CD1c-positive myeloid dendritic cell (primary cell): Measurements from ENCODE around the gene HABP2.

Experiments
- DNase-seq: peaks from one replicate; pipeline ENCODE4 v3.0.0-alpha.2; 2016; ENCODE audit errors: extremely low spot score

The HABP2 gene

DNA sequence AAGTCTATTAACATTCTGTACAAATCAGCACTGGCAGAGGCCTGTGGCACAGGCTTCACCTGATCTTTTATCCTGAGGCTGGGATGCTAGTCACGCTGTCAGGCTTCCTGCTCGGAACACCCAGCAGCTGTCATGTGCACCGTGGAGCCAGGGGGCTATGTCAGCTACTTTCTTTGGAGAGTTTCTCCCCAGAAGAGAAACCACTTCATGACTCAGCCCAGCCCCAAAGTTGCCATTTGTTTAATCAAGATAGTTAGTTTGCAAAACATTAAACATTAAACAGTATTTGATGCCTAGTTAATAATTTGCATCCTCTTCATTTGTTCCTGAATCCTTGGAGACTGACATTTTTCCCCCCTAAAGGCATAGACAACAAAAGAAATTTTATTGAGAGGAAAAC is at the start of gene HABP2:
Gene HABP2 (plus strand): TSS at position 353 of the 400 bp plus-strand sequence. CDS start 69 bp downstream, outside the sequence.
- no peak for DNase-seq

DNA sequence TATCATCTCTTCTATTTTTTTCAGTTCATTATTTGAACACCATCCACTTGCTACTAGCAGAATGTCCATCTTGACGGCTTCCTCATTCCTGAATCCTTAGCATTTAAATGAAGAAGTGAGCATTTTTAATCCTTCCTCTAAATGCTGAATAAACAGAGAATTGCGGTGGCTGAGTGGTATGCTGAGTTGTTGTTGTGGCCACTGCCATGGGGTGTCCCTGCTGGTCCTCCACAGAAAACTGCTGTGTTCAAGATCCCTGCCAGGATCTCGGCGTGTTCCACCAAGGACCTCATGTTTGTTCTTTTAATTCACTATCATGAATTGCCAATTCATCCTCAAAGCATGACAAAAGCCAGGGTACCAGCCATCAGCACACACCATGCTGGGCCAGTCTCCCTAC is 48.9 kb upstream of the HABP2 start:
- DNase-seq: peak; percentile 71

DNA sequence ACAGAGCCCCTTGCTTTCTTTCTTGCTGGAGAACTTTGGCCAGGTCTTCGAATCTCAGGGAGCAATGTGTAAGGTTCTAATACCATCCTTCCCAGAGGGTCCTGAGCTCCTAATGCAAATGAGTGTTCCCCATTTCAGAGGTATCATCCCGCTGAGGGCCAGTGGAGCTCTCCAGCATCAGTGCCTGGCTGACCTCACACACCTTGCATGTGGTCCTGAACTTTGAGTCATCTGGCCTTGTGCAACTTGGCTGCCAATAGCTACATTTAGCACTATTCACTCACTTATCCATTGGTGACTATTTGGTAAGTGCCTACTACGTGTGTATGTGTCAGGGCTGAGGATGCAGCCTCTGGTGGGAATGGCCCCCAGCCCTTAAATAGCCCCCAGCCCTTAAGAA is 48.4 kb upstream of the HABP2 start:
- DNase-seq: no peak

DNA sequence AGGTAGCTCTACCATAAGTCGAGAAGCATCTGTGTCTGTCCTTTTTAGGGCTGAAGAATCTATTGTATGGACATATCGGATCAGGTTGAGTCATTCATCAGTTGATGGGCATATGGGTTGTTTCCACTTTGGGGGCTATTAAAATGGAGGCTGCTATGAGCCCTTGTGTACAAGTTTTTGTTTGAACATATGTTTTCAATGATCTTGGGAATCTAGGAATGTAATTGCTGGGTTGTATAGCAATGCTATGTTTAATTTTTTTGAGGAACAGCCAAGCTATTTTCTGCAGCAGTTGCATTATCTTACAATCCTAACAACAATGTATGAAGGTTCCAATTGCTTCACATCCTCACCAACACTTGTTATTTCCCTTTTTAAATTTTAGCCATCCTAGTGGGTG is 46.4 kb upstream of the HABP2 start:
- DNase-seq: no peak

DNA sequence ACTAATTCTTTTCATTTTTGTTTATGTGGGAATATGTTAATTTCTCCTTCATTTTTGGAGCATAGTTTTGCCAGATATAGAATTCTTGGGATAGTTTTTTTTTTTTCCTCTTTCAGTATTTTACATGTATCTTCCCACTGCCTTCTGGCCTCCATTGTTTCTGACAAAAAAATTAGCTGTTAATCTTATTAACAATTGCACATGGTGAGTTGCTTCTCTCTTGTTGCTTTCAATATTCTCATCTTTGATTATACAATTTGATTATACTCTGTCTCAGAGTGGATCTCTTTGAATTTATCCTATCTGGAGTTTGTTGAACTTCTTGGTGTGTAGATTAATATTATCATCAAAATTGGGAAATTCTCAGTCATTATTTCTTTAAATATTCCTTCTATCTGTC is 41.4 kb upstream of the HABP2 start:
- DNase-seq: no peak

DNA sequence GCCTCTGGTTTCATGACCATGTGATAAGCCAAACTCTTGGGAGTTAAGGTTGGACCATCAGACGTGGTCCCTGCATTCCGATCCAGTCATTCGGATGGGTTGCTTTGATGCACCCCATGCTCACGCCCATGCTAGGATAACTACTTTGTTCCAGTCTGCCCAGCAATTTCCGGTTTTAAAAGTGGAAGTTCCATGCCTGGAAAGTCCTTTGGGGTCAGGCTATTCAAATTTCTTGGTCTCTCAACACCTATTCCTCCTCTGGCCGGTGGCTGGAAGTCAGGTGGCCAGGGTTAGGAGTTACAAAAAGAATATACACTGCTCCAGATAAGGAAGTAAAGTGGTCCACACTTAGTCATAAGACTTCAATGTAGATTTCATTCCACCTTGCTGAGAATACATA is 37.7 kb upstream of the HABP2 start:
- DNase-seq: no peak

DNA sequence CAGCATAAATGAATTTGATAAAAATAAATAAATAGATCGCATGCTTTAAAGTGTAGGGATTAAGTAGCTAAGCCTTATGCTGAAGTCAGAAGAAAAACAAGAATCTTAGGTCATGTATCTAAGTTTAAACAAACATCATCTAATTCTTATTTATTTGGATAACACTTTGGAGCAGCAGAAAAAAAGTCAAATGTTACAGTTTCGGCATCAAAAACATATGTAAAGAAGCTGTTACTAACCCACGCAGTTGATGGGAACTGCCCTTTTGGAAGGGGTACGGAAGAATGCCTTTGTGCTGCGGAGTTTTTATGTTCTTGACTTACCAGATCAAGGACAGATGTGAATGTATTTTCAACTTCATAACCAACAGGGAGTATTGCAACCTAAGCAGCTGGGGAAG is 37.3 kb upstream of the HABP2 start:
- no peak for DNase-seq

DNA sequence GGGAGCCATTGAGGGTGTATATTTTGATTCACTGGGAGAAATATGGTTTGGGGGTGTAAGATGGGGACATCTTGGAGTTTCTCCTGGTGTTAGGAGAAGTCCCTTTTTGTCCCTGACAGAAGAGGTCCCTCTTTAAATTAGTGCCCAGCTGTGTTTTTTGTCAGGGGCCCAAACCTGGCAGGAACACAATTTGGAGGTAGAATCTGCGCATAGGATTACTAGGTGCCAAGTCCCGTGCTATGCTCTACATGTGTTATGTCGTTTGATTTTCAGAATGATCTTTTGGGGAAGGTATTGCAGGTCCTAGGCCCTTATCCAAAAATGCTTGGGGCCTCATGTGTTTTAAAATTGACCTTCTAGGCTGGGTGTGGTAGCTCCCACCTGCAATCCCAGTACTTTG is 36.8 kb upstream of the HABP2 start:
- DNase-seq: no peak

DNA sequence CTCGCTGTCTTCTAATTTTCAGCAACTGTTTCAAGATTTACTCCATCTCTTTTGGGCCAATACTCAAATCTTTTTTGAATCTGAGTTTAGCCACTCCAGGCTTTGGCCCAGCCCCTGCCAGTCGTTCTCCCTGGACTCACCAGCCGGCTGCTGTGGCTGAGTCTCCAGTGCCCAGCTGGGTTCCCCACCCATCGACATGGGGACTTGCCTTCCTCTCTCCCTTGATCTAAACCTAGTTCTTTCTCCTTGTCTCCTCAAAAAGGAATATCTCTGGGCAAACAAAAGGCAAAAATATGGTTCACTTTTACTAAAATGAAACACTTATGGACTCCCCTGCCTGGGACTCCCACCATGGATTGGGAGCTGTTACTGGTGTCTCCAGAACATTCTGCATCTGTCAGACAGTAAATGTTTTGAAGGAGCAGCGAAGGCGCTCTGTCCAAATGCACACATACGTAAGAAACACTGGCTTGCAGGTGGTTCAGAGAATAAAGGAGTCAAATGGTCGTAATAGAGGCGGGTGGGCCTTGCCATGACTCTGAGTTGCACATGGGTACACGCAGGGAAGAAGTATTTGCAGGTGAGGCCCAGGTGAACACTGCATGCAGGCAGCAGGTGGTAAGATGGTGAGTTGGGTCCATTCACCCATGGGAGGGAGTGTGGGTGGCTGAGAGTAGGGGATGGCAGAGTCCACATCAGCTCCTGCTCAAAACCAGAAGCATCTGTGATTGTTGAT is 35.5 kb upstream of the HABP2 start:
- DNase-seq: no peak

DNA sequence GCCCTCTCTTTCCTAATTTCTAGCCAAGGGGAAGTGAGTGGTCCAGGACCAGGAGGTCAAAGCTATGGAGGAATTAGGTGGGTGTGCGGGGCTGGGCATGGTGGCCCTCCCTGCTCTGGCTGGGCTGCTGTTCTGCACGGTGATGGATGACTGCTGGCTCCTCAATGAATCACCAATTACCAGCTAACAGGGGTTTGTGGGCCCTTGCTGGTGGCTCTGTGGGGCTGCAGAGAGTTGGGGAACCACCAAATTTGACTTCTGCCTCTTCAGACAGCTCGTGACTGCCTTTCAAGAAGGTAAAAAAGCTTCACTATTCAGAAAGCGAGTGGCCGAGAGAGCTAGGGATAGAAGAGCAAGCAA is 35.0 kb upstream of the HABP2 start:
- DNase-seq: no peak

DNA sequence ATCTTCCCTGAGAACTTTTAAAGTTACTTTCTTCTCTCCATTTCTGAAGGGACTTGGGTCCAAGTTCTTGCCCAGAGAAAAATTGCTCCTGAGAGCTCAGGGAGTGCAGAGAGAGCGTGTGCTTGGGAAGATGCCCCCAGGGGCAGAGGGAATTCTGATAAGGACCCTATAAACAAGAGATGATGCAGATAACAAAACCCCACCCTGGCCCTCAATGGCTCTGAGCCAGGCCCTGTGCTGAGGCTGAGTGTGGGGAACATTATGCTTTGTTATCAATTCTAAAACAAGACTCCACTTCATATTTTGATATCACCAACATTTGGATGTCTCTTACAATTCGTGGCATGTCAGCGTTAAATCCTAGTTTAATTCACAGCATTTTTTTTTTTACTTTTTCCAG is 34.4 kb upstream of the HABP2 start:
- no peak for DNase-seq

DNA sequence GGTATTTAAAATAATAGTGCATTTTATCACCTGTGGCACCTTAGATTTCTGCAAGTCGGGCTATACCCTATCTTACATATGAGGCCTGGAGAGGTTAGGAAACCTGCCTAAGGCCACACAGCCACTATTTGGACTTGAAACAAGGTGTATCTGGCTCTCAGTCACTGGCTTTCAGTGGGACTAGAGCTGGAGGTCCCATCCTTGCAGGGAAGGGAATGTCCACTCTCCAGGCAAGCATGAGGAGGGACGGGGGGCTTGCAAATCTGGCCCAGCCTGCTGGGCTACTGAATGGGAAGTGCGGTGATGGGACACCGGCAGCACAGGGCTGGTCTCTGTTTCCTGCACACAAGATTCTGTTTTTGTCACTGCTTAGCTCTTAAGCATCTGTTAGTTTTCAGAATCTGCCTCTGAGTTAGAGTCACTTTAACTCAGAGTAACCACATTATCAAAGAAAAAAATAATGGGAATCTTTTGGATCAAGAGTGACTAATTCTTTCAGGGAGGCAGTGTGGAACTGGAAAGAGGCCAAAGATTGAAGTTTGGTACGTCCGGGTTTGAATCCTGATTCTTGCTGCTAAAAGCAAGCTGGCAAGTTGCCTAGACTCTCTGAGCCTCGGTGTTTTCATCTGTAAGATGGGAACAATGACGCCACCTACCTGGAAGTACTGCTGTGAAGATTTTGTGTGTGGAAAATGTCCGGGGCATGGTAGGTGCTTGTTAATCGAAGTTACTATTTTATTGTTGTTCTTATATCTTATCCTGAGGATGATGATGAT is 33.8 kb upstream of the HABP2 start:
- no peak for DNase-seq

DNA sequence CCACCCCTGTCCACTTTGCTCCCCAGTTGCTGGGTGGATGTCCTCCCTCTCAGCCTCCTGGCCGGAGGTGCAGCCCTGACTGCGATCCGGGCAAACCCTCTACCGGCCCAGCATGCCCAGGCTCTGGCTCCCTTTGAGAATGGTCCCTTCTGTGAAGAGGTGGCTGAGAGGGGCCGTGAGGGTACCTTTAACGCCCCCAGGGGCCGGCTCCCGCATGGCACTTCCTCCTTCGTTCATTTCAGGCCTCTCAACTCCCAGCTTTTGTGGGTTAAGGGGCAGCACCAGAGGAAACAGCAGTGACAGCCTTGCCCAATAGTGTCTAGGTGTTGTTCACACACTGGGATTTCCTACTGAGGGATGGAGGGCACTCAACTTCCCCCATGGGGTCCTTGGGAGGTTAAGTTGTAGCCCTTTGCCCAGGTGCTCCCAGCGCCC is 33.2 kb upstream of the HABP2 start:
- DNase-seq: no peak

DNA sequence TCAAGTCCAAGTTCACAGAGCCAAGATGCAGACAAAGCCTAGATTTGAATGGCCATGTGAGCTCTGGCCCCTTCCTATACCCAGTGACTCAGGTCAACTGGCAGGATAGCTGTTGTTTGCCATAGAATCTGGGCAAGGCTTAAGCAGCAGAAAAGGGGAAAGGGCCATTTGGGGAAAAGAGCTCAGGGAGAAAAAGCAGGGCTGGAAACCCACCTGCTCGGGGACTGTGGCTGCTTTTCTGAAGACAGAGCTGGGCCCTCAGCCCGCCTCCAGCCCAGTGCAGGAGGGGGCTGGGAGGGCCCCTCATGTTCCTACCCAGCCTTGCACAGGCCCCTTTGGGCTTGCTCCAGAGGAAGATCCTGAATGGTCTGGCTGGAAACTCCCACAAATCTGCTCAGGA is 32.6 kb upstream of the HABP2 start:
- DNase-seq: no peak

DNA sequence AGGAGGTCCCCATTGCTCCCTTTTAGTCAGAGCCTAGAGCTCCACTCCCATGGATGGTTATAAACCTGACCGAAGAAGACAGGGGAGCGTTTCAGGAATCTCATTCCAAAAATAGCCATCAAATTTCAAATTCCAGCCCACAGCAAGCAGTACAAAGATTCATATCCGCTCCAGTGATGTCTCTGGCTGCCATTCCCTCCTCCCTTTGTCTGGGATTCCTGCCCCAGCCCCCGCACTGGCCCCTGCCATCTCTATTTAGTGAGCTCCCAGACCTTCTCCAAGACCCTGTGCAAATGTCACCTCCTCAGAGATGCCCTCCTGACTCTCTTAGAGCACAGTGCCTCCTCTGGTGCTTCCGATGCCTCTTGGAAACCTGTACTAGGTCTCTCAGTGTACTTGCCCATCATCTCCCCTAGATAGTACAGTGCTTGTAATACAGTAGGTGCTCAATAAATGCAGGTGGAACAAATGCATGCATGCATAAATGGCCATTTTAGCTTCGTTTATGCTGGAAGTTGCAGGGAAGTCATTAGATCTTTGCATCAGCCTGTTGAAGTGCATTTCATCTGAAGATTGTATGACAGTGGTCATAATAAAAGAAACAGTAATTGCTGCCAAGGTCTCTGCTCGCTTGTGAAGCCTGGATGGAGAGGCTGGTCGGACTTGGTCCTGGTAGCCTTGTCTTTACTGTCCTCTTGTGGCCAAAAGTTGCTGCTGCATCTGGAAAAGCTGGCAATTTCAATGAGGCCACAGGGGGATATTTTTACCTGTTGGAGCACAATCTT is 32.0 kb upstream of the HABP2 start:
- peak; percentile 66 for DNase-seq

DNA sequence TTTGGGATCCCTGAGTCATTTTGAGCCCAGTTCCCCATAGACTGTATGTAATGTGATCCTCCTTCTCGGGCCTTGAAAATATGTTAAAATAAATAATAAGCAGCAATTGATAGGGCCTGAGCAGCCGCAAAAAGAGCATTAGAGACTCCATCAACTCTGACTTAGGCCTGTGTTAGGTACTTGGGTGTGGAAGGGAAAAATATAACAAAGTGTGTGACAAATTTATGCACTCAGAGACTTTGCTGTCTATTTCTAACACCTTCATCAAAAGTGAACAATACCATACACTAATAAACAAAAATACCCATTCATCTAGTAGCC is 31.4 kb upstream of the HABP2 start:
- DNase-seq: no peak

DNA sequence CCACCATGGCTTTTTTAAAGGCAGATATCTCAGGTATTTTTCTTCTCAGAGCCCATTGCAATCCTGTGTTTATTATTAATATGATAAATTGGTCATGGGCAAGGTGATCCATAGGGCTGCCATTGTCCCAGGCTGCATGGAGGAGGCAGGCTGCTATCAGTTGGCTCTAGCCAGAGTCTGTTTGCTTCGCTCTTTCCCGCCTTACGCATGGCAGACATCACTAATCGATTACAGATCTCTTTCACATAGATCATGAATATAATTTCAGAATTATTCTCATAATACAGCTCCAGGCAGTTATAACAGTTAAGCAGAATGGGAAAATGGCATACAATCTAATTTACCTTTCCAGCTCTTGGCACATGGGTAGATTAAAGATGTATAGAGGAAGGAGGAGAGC is 30.4 kb upstream of the HABP2 start:
- DNase-seq: no peak

DNA sequence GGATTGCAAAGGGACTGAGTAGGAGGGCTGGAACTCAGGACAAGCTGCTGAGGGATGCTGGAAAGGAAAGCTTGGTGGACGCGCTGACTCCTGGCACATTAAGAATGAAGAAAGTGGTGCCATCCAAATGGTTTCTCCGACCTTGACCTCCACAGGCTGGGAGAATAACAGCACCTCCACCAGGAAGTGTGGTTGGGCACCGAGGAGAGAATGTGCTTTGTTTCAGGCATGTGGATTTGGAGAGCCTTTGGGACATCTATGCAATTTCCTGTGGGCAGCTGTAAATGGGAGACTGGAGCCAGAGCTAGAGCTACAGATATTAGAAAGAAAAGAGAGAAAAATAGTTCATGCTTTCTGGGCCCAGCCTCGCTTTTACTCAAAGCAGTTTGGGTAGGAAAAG is 29.8 kb upstream of the HABP2 start:
- no peak for DNase-seq

DNA sequence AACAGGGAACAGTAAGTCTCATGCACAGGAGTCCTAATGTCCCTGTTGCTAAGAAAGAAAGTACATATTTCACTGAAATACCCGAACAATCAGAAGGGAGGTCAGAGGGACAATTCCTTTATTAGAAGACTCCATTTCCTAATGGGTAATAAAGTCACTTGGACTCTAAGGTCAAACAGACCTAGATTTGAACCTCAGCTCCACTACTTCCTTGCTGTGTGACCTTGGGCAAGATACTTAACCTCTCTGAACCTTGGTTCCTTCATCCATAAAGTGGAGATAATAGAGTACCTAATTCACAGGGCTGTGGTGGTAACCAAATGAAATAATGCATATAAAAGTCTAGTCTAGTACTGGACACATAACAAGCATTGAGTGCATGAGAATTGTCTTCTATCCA is 29.2 kb upstream of the HABP2 start:
- no peak for DNase-seq

DNA sequence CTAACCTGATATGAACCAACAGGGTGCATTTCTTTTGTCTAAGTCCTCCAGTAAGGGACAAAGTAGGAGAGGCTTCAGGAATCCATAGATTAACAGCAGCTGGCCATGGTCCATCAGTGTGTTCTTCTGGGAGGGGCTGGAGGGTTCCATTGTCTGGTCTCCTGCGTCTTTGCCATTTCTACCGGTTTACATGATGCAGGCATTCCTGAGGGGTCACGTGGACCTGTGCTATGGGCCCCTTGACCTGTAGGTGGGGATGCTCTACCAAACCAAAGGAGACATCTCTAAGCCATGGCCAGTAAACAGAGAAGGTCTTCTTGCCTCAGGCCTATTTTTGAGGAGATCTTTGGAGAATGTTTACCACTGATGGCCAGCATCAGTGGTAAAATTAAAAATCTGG is 28.7 kb upstream of the HABP2 start:
- no peak for DNase-seq

DNA sequence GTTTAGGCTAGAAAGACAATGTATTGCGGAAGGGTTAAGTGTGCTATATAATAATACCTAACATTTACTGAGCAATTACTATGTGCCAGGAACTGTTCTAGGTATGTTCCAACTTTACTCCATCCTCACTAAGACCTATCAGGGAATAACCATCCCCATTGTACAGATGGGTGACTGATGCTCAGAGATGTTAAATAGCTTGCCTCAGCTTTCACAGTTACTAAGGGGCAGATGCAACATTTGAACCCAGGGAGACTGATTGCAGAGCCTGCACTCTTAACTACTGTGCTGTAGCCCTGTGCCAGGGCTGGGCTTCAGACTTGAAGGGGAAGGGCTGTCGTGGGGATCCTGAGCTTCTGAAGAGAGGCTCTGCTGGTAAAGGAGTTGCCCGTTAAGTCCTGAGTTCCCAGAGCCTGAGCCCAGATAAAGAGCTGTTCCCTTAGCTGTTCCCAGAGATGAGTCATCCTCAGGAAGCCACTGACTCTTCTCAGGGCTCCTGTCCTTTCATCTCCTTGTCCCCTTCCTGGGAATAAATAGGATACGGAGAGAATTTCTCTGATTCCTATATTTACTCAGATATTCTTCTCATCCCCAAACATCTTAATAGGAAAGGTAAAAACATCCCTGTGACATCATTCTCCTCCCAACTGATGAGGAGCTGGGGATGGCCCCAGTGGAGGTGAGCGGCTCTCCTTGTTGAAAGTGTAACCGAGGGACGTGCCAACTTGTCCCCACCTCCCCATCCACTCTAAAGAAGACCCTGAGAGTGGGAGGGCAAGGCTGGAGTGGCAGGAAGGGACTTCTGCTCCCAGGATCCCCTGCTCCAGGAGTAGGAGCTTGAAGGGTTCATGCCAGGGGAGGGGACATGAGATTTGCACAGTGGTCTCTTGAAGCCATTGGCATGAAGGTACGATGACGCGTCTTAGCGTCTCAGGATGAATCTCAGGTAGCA is 28.0 kb upstream of the HABP2 start:
- DNase-seq: no peak

DNA sequence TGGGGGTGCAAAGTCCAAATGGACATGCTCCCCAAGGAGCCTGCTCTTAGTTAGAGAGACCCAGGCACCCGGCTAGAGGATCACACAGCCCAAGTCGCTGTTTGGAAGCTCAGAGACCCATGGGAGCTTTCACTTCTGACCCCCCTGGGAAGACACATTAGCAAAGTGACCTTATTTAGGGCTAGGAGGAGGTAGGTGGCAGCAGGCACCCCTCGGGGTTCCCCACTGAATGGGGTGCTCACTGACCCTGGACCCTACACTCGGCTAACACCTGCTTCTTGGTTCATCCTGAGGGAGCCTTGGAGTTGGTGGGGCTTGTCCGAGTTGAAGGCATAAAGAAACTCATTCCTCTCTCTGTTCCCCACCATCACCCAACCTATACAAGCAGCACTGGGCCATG is 27.1 kb upstream of the HABP2 start:
- DNase-seq: no peak
